H1 (cell line): Measurements from ENCODE around the gene TMEM181. TPM values are rescaled to one million over a fixed set of nuclear protein-coding genes. Genes with fewer than 3 reads are reported as not detected.

Experiments
- CTCF ChIA-PET: fragments of 300-600 bp; sonication (Branson Sonifier 250); formaldehyde crosslinking; loops from one replicate; lab custom pipeline; 2021; ENCODE audit not compliant: partially characterized antibody; lab: Charles Lee
- POLR2A ChIA-PET: fragments of 300-600 bp; sonication (Branson Sonifier 250); formaldehyde crosslinking; loops from one replicate; lab custom pipeline; 2021; ENCODE audit warnings: inconsistent platforms; ENCODE audit not compliant: partially characterized antibody; lab: Charles Lee
- DNase-seq, 2 experiments: peaks; one replicate each; pipeline versions ENCODE4 v3.0.0 to v3.0.0-alpha.2; 2010 to 2022; ENCODE audit warnings: low spot score in 2 of 2, low read depth in 1 of 2, mixed read lengths in 1 of 2
- FAIRE-seq: peaks from 2 replicates; lab custom pipeline; 2011; peaks lifted over from hg19 to GRCh38; lab: Jason Lieb, UNC
- H2AFZ ChIP-seq: 2 replicates; pipeline ENCODE4 v1.8.1; 2012; ENCODE audit warnings: low read length, inconsistent platforms
- H2AK5ac ChIP-seq: 2 replicates; pipeline ENCODE4 v1.6.1; 2013; ENCODE audit warnings: low read depth, low read length
- H2BK120ac ChIP-seq: replicated peaks from 2 replicates; pipeline ENCODE3; 2013; ENCODE audit warnings: low read depth, low read length, inconsistent platforms
- H2BK12ac ChIP-seq: 2 replicates; pipeline ENCODE4 v1.6.1; 2013; ENCODE audit warnings: low read depth, low read length
- H2BK15ac ChIP-seq: 2 replicates; pipeline ENCODE4 v1.6.1; 2013; ENCODE audit warnings: low read length
- H2BK20ac ChIP-seq: 2 replicates; pipeline ENCODE4 v1.6.1; 2013; ENCODE audit warnings: low read length
- H2BK5ac ChIP-seq: 2 replicates; pipeline ENCODE4 v1.6.1; 2013; ENCODE audit warnings: low read depth, low read length
- H3K14ac ChIP-seq: 2 replicates; pipeline ENCODE4 v1.6.1; 2013; ENCODE audit warnings: inconsistent platforms; ENCODE audit not compliant: insufficient read length
- H3K18ac ChIP-seq: 2 replicates; pipeline ENCODE4 v1.6.1; 2013; ENCODE audit warnings: low read length; ENCODE audit errors: extremely low read depth
- H3K23ac ChIP-seq: 2 replicates; pipeline ENCODE4 v1.6.1; 2013; ENCODE audit warnings: inconsistent platforms; ENCODE audit not compliant: insufficient read length
- H3K23me2 ChIP-seq: 2 replicates; pipeline ENCODE4 v1.6.1; 2013; ENCODE audit warnings: low read depth, low read length
- H3K27ac ChIP-seq: 2 replicates; pipeline ENCODE4 v1.6.1; 2011; ENCODE audit warnings: low read depth, low read length, inconsistent platforms
- H3K27me3 ChIP-seq, 4 experiments: replicated peaks in 1 of 4; 1 replicate in 1 of 4; 2 replicates in 3 of 4; pipeline versions ENCODE4 v1.6.1 to v1.8.1; 2011 to 2013; ENCODE audit warnings: low read length in 3 of 4, mild to moderate bottlenecking in 3 of 4, inconsistent platforms in 2 of 4, mixed read lengths in 2 of 4, moderate library complexity in 1 of 4; ENCODE audit not compliant: control insufficient read depth in 3 of 4, insufficient read depth in 3 of 4; ENCODE audit errors: extremely low read depth in 1 of 4
- H3K36me3 ChIP-seq, 4 experiments: 2 replicates each; pipeline versions ENCODE4 v1.6.1 to v1.8.1; 2011 to 2013; ENCODE audit warnings: mild to moderate bottlenecking in 4 of 4, low read length in 3 of 4, moderate library complexity in 2 of 4, control low read depth in 1 of 4, inconsistent platforms in 1 of 4; ENCODE audit not compliant: insufficient read depth in 4 of 4, control insufficient read depth in 2 of 4
- H3K4ac ChIP-seq: replicated peaks from 2 replicates; pipeline ENCODE3; 2013; ENCODE audit warnings: low read length, low read depth, mixed read lengths, inconsistent platforms; ENCODE audit not compliant: insufficient read length
- H3K4me1 ChIP-seq, 4 experiments: replicated peaks in 1 of 4; 1 replicate in 1 of 4; 2 replicates in 3 of 4; pipeline versions ENCODE4 v1.6.1 to v1.8.1; 2011 to 2013; ENCODE audit warnings: low read length in 3 of 4, inconsistent platforms in 2 of 4, mixed read lengths in 1 of 4; ENCODE audit not compliant: insufficient read depth in 4 of 4, control insufficient read depth in 3 of 4
- H3K4me2 ChIP-seq, 2 experiments: 2 replicates each; pipeline versions ENCODE4 v1.6.1 to v1.8.1; 2011 to 2013; ENCODE audit warnings: low read depth in 2 of 2, low read length in 2 of 2, control low read depth in 1 of 2, inconsistent platforms in 1 of 2, mild to moderate bottlenecking in 1 of 2; ENCODE audit not compliant: insufficient read depth in 1 of 2
- H3K4me3 ChIP-seq, 4 experiments: fragments of 200-600, 300-600 bp in 1 of 4; sonication (generic), shearing (Covaris generic), sonication (Bioruptor Twin) in 1 of 4; 2 replicates each; pipeline versions ENCODE4 v1.5.1 to v1.8.1; 2011 to 2016; ENCODE audit warnings: low read length in 4 of 4, low read depth in 3 of 4, control low read depth in 2 of 4, inconsistent platforms in 2 of 4, mild to moderate bottlenecking in 2 of 4, mixed read lengths in 1 of 4, moderate library complexity in 1 of 4; ENCODE audit not compliant: insufficient read depth in 2 of 4; ENCODE audit errors: extremely low read depth in 1 of 4
- H3K56ac ChIP-seq: replicated peaks from 2 replicates; pipeline ENCODE3; 2013; ENCODE audit warnings: low read depth, mild to moderate bottlenecking, mixed read lengths, low read length, inconsistent platforms; ENCODE audit not compliant: insufficient read length
- H3K79me1 ChIP-seq: 2 replicates; pipeline ENCODE4 v1.6.1; 2013; ENCODE audit warnings: low read depth, low read length, control low read depth
- H3K79me2 ChIP-seq, 2 experiments: 2 replicates each; pipeline versions ENCODE4 v1.6.1 to v1.8.1; 2012 to 2013; ENCODE audit warnings: low read length in 2 of 2, mild to moderate bottlenecking in 2 of 2, inconsistent platforms in 1 of 2; ENCODE audit not compliant: insufficient read depth in 2 of 2, control insufficient read depth in 1 of 2
- H3K9ac ChIP-seq, 4 experiments: replicated peaks in 1 of 4; 1 replicate in 1 of 4; 2 replicates in 3 of 4; pipeline versions ENCODE4 v1.6.1 to v1.8.1; 2011 to 2013; ENCODE audit warnings: low read depth in 3 of 4, low read length in 3 of 4, control low read depth in 2 of 4, mild to moderate bottlenecking in 2 of 4, moderate library complexity in 2 of 4, inconsistent platforms in 1 of 4; ENCODE audit errors: extremely low read depth in 1 of 4
- H3K9me3 ChIP-seq, 2 experiments: 2 replicates each; pipeline versions ENCODE4 v1.6.1 to v1.8.1; 2012 to 2013; ENCODE audit warnings: mild to moderate bottlenecking in 2 of 2, moderate library complexity in 2 of 2, control low read depth in 1 of 2, inconsistent platforms in 1 of 2, low read depth in 1 of 2, low read length in 1 of 2, mixed read lengths in 1 of 2; ENCODE audit not compliant: insufficient read depth in 2 of 2
- H4K20me1 ChIP-seq, 2 experiments: replicated peaks in 1 of 2; 2 replicates each; pipeline versions ENCODE3 to v1.8.1; 2011 to 2013; ENCODE audit warnings: inconsistent platforms in 2 of 2, low read length in 2 of 2, mild to moderate bottlenecking in 1 of 2; ENCODE audit not compliant: insufficient read depth in 2 of 2, control insufficient read depth in 1 of 2
- H4K5ac ChIP-seq: 2 replicates; pipeline ENCODE4 v1.6.1; 2013; ENCODE audit warnings: low read length, low read depth, mixed read lengths, inconsistent platforms; ENCODE audit not compliant: insufficient read length
- H4K8ac ChIP-seq: 2 replicates; pipeline ENCODE4 v1.8.0; 2013; ENCODE audit warnings: mild to moderate bottlenecking, moderate library complexity, low read length, inconsistent platforms; ENCODE audit not compliant: insufficient read depth; ENCODE audit errors: extremely low read depth
- H4K91ac ChIP-seq: replicated peaks from 2 replicates; pipeline ENCODE3; 2013; ENCODE audit warnings: low read length, mixed read lengths, inconsistent platforms; ENCODE audit not compliant: insufficient read length
- NRF1 ChIP-seq: IDR thresholded peaks from 2 replicates; pipeline ENCODE4 v1.6.1; 2011; ENCODE audit warnings: mild to moderate bottlenecking, low read depth, low read length, improper control_type of control experiment
- SP4 ChIP-seq: IDR thresholded peaks from 2 replicates; pipeline ENCODE4 v1.6.1; 2012; ENCODE audit warnings: low read length, inconsistent platforms
- SUZ12 ChIP-seq: fragments of 200-600 bp; sonication (generic); IDR thresholded peaks from 2 replicates; pipeline ENCODE4 v1.6.1; 2012; ENCODE audit warnings: mild to moderate bottlenecking, inconsistent platforms, low read length, moderate library complexity, mixed read lengths
- WGBS, 2 experiments: shearing (Covaris generic) in 1 of 2; methylation state at CpG; one replicate each; pipeline versions ENCODE4 v1.1.6 to v1.1.7; 2013 to 2015; ENCODE audit warnings: low lambda C conversion rate in 2 of 2, mixed read lengths in 2 of 2, inconsistent platforms in 1 of 2, low coverage in 1 of 2, missing lambda C conversion rate in 1 of 2; ENCODE audit not compliant: insufficient replicate concordance in 2 of 2, insufficient coverage in 1 of 2, insufficient read length in 1 of 2; ENCODE audit errors: extremely low coverage in 1 of 2, missing lambda C conversion rate in 1 of 2; 5-methylcytosine and 5-hydroxymethylcytosine counted together
- polyA plus RNA-seq, 7 experiments: library from polyadenylated mRNA; depleted of rRNA in 3 of 7; stranded (reverse) in 5 of 7; unstranded in 2 of 7; fragments of >200 nt in 5 of 7; fragments of 200-250 nt in 2 of 7; gene quantifications; 1 replicate in 5 of 7; 2 replicates in 1 of 7; 4 replicates in 1 of 7; pipeline versions ENCODE4 v1.2.1 to v1.2.3, GENCODE V29; 2011 to 2013; ENCODE audit warnings: missing spikeins in 2 of 7, mixed read lengths in 2 of 7
- total RNA-seq: library from RNA; stranded (reverse); fragmentation: NEBNext Ultra II Directional; extraction: Animal tissue kit (Norgen Biotek cat#: 25700); gene quantifications from 2 replicates; pipeline ENCODE4 v1.2.1, GENCODE V29; 2021
- TF ChIP-seq, protein P1 (sequence below): IDR thresholded peaks from 2 replicates; pipeline ENCODE4 v1.6.1; 2012; ENCODE audit warnings: inconsistent platforms

The TMEM181 gene
- total and polyA plus RNA-seq, 2 of the 8 experiments (the other 6 are each of a cell fraction or from before 2014, with no cell fraction given) = 8.6 to 19.0 TPM

GRCh38 chr6:158648682-158649131 is 88.8 kb downstream of the TMEM181 start:
- Histone ChIP-seq H2BK20ac (no peak overlapping the region), H3K4me3 (no peak overlapping the region), H3K9me3 (no peaks in the 10 kb centered on the region), H3K56ac (no peak overlapping the region), H3K36me3 (no peaks in the 10 kb centered on the region), H3K14ac (no peak overlapping the region), H4K8ac (no peak overlapping the region), H2BK120ac (no peak overlapping the region), H2BK5ac (no peak overlapping the region), H3K9ac (no peak overlapping the region), H4K20me1 (no peaks in the 10 kb centered on the region), H3K4me1 (peaks cover 0 to 4% (median 1%) of the 10 kb centered on the region in 4 experiments; a peak in 1 of 7 replicates), H3K4me2 (no peak overlapping the region), H3K4ac (no peak overlapping the region), H4K5ac (no peak overlapping the region), H3K27ac (no peak overlapping the region), H3K79me2 (peaks cover 0 to 3% of the 10 kb centered on the region in 2 experiments; a peak in 2 of 4 replicates), H4K91ac (no peak overlapping the region), H3K27me3 (peaks cover 0 to 4% (median 0%) of the 10 kb centered on the region in 4 experiments; a peak in 2 of 7 replicates), H3K23me2 (peaks cover 3% of the 10 kb centered on the region), H2BK12ac (no peak overlapping the region), H2AK5ac (no peak overlapping the region), H3K23ac (no peak overlapping the region), H2BK15ac (no peak overlapping the region), H2AFZ (no peak overlapping the region), H3K18ac (no peak overlapping the region), H3K79me1 (no peaks in the 10 kb centered on the region)
- ChIA-PET POLR2A (no interaction called here), CTCF (interaction anchor here (0.7 to 8.7 kb wide), 5 partner anchors 13 to 458 kb away, joined by 3 to 73 read pairs (median 4); no protein-coding TSS in a partner anchor)
- WGBS, 2 experiments = 93% methylated on average over 5 of the region's 5 CpGs; no CpG with 5 or more reads in 1 of the 2 experiments
- no peak for TF ChIP-seq SP4
- TF ChIP-seq NRF1 = no peak
- TF ChIP-seq, protein P1, sequence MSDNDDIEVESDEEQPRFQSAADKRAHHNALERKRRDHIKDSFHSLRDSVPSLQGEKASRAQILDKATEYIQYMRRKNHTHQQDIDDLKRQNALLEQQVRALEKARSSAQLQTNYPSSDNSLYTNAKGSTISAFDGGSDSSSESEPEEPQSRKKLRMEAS = no peak
- TF ChIP-seq SUZ12 = no peak
- no peak for FAIRE-seq
- DNase-seq = no peak
